ENCODE measurements around the gene PTPN3. TPM values are rescaled to one million over a fixed set of nuclear protein-coding genes. Genes with fewer than 3 reads are reported as not detected.

The PTPN3 gene
- total RNA-seq, 1 donor from 2014 or later, result 4.9 TPM

GRCh38 chr9:109520475-109521132 lies 22.5 kb upstream of the PTPN3 start:
- peak; percentile 73 for DNase-seq (ENCODE audit: extremely low spot score, unreplicated experiment)
- H3K27me3 Mint-ChIP-seq, result peaks cover 3% of the 10 kb centered on the region
- H3K4me3 Mint-ChIP-seq, result peak overlapping the region; percentile 0
- H3K4me1 Mint-ChIP-seq (ENCODE audit: unreplicated experiment), result peaks cover 10% of the 10 kb centered on the region
- no peaks in the 10 kb centered on the region for H3K36me3 Mint-ChIP-seq
- TF ChIP-seq CTCF (conservative IDR thresholded peaks at IDR 0.05), result peak; percentile 95
- H3K27ac Mint-ChIP-seq, result peak overlapping the region; percentile 46
- no peaks in the 10 kb centered on the region for H3K9me3 Mint-ChIP-seq

- no peaks in the 10 kb centered on the region for H3K9me3 Mint-ChIP-seq
- peaks cover 6% of the 10 kb centered on the region for H3K27me3 Mint-ChIP-seq
- no peak for DNase-seq (ENCODE audit: extremely low spot score, unreplicated experiment)
- peak overlapping the region; percentile 5 for H3K27ac Mint-ChIP-seq
- peaks cover 10% of the 10 kb centered on the region for H3K4me1 Mint-ChIP-seq (ENCODE audit: unreplicated experiment)
- no peaks in the 10 kb centered on the region for H3K36me3 Mint-ChIP-seq
- H3K4me3 Mint-ChIP-seq, result no peak overlapping the region
- TF ChIP-seq CTCF (conservative IDR thresholded peaks at IDR 0.05), result no peak
These were observed 21.3 kb upstream of the PTPN3 start for GRCh38 chr9:109519366-109519765.

- no peak for TF ChIP-seq CTCF (conservative IDR thresholded peaks at IDR 0.05)
- H3K27ac Mint-ChIP-seq, result no peak overlapping the region
- H3K27me3 Mint-ChIP-seq, result peaks cover 7% of the 10 kb centered on the region
These were observed 20.7 kb upstream of the PTPN3 start for GRCh38 chr9:109518621-109519335.

GRCh38 chr9:109517901-109518377 lies 19.8 kb upstream of the PTPN3 start:
- no peak for DNase-seq (ENCODE audit: extremely low spot score, unreplicated experiment)
- Mint-ChIP-seq H3K4me3 (no peak overlapping the region), H3K9me3 (no peaks in the 10 kb centered on the region), H3K27me3 (peaks cover 7% of the 10 kb centered on the region), H3K4me1 (ENCODE audit: unreplicated experiment) (peaks cover 5% of the 10 kb centered on the region), H3K36me3 (no peaks in the 10 kb centered on the region), H3K27ac (no peak overlapping the region)
- no peak for TF ChIP-seq CTCF (conservative IDR thresholded peaks at IDR 0.05)

More at GRCh38 chr9:109518621-109519335, 20.7 kb upstream of the PTPN3 start:
- Mint-ChIP-seq H3K4me3 (no peak overlapping the region), H3K36me3 (no peaks in the 10 kb centered on the region), H3K4me1 (ENCODE audit: unreplicated experiment) (peaks cover 10% of the 10 kb centered on the region), H3K9me3 (no peaks in the 10 kb centered on the region)
- DNase-seq (ENCODE audit: extremely low spot score, unreplicated experiment), result no peak

- no peaks in the 10 kb centered on the region for H3K36me3 Mint-ChIP-seq
- no peak for TF ChIP-seq CTCF (conservative IDR thresholded peaks at IDR 0.05)
- no peak overlapping the region for H3K4me3 Mint-ChIP-seq
- H3K27me3 Mint-ChIP-seq, result peaks cover 4% of the 10 kb centered on the region
- no peak overlapping the region for H3K27ac Mint-ChIP-seq
- no peaks in the 10 kb centered on the region for H3K9me3 Mint-ChIP-seq
- DNase-seq (ENCODE audit: extremely low spot score, unreplicated experiment), result no peak
- H3K4me1 Mint-ChIP-seq (ENCODE audit: unreplicated experiment), result peaks cover 6% of the 10 kb centered on the region
These were observed 15.8 kb upstream of the PTPN3 start for GRCh38 chr9:109513871-109514270.
